HUES64 (cell line): ENCODE results near the gene CLDN15.

Source experiments
- H3K27ac ChIP-seq: 2 replicates; pipeline ENCODE4 v1.7.0; 2013; ENCODE audit warnings: low read depth, low read length, inconsistent platforms
- H3K27me3 ChIP-seq: 2 replicates; pipeline ENCODE4 v1.6.1; 2013; ENCODE audit warnings: mild to moderate bottlenecking, low read length; ENCODE audit not compliant: insufficient read depth
- H3K36me3 ChIP-seq: 2 replicates; pipeline ENCODE4 v1.6.1; 2013; ENCODE audit warnings: mild to moderate bottlenecking, low read length; ENCODE audit not compliant: insufficient read depth
- H3K4me1 ChIP-seq: 2 replicates; pipeline ENCODE4 v1.6.1; 2013; ENCODE audit warnings: mild to moderate bottlenecking, low read length, moderate library complexity; ENCODE audit not compliant: insufficient read depth
- H3K4me3 ChIP-seq: 2 replicates; pipeline ENCODE4 v1.5.1; 2013; ENCODE audit warnings: mild to moderate bottlenecking, low read length, moderate library complexity
- H3K9ac ChIP-seq: 2 replicates; pipeline ENCODE4 v1.6.1; 2013; ENCODE audit warnings: mild to moderate bottlenecking, low read depth, low read length
- H3K9me3 ChIP-seq: 2 replicates; pipeline ENCODE4 v1.6.1; 2013; ENCODE audit warnings: low read depth, low read length; ENCODE audit not compliant: insufficient read depth
- WGBS: fragments of 150-250, 120-280 bp; methylation state at CpG from one replicate; pipeline ENCODE4 v1.1.7; 2013; ENCODE audit warnings: missing lambda C conversion rate; 5-methylcytosine and 5-hydroxymethylcytosine counted together

CLDN15 gene

DNA sequence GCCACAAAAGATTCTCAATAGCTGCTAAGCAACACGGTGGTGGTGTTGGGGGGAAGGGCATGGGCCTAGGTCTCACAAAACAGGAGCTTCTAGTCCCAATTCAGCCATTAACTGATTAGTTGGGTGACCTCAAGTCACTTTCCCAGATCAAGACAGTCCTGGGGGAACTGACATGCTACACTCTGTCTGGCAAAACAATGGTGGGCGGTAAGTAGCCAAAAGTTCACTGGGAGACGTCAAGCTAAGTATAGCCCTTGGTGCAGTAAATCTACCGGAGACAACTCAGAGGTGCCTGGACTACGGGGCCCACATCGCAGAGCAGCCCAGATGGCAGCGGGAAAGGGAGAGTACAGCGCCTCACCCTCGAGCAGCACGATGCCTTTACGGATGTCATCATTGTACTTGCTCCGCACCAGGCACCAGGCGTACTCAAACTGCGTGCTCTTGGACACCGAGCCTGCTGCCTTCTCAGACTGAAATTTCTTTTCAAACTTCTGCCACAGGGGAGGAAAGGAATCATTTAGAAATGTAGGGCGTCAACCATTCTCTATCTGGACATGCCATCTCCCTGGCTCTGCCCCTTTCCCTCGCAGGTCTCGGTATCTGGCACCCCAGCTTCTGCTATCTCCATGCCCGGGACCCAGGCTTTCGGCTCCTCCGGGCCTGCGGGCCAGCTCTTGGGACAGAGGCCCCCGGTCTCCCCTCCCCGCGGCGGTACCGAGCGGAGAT lies 6.2 kb upstream of the CLDN15 start:
- no peaks in the 10 kb centered on the region for H3K9me3 ChIP-seq
- 47% methylated on average over 28 of the region's 28 CpGs for WGBS
- peak overlapping the region; percentile 70 for H3K9ac ChIP-seq
- H3K4me3 ChIP-seq = peak overlapping the region; percentile 84
- peaks cover 15% of the 10 kb centered on the region for H3K36me3 ChIP-seq
- no peaks in the 10 kb centered on the region for H3K27me3 ChIP-seq
- no peak overlapping the region for H3K27ac ChIP-seq
- peaks cover 5% of the 10 kb centered on the region; the same call in 1 of the 2 replicates for H3K4me1 ChIP-seq

DNA sequence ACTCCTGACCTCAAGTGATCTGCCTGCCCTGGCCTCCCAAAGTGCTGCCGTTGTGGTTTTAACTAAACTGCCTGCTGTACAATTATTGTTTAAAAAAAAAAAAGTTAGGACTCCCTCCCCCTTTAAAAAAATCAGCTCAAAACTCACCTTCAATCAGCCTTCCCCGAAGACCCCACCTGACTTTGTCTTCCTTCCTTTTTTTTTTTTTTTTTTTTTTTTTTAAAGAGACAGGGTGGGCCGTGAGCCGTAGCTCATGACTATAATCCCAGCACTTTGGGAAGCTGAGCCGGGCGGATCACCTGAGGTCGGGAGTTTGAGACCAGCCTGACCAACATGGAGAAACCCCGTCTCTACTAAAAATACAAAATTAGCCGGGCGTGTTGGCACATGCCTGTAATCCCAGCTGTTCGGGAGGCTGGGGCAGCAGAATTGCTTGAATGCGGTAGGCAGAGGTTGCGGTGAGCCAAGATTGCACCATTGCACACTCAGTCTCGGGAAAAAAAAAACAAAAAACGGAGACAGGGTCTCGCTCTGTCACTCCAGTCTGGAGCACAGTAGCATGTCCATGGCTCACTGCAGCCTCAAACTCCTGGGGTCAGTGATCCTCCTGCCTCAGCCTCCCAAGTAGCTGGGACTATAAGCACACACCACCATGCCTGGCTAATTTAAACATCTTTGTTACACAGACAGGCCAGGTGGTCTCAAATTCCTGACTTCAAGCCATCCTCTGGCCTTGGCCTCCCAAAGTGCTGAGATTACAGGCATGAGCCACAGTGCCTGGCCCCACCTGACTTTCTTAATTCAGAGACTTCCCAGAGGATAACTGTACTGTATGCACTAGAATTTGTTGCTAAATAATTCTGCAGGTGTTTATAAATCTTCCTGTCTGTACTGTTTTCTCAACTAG lies 4.1 kb upstream of the CLDN15 start:
- 95% methylated on average over 16 of the region's 16 CpGs for WGBS
- Histone ChIP-seq H3K9ac (no peak overlapping the region), H3K27me3 (no peaks in the 10 kb centered on the region), H3K9me3 (no peaks in the 10 kb centered on the region), H3K4me1 (peaks cover 13% of the 10 kb centered on the region; the same call in 1 of the 2 replicates), H3K36me3 (peaks cover 18% of the 10 kb centered on the region), H3K27ac (no peak overlapping the region), H3K4me3 (no peak overlapping the region)

DNA sequence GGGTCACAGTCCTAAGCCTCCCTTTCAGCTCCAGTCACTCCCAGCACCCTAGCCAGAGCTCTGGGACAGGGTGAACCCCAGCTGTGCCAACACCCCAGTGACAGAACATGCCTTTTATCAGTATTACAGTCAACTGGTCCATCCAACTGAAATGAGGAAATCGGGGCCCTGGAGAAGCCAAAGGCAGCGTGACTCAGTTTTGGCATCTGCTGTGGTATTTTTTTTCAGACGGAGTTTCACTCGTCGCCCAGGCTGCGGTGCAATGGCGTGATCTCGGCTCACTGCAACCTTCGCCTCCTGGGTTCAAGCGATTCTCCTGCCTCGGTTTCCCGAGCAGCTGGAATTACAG lies 3.4 kb upstream of the CLDN15 start:
- WGBS = 96% methylated on average over 12 of the region's 12 CpGs
- peaks cover 13% of the 10 kb centered on the region; the same call in 1 of the 2 replicates for H3K4me1 ChIP-seq
- no peaks in the 10 kb centered on the region for H3K9me3 ChIP-seq
- H3K27ac ChIP-seq = no peak overlapping the region
- H3K36me3 ChIP-seq = peaks cover 18% of the 10 kb centered on the region
- no peaks in the 10 kb centered on the region for H3K27me3 ChIP-seq
- no peak overlapping the region for H3K4me3 ChIP-seq
- no peak overlapping the region for H3K9ac ChIP-seq

DNA sequence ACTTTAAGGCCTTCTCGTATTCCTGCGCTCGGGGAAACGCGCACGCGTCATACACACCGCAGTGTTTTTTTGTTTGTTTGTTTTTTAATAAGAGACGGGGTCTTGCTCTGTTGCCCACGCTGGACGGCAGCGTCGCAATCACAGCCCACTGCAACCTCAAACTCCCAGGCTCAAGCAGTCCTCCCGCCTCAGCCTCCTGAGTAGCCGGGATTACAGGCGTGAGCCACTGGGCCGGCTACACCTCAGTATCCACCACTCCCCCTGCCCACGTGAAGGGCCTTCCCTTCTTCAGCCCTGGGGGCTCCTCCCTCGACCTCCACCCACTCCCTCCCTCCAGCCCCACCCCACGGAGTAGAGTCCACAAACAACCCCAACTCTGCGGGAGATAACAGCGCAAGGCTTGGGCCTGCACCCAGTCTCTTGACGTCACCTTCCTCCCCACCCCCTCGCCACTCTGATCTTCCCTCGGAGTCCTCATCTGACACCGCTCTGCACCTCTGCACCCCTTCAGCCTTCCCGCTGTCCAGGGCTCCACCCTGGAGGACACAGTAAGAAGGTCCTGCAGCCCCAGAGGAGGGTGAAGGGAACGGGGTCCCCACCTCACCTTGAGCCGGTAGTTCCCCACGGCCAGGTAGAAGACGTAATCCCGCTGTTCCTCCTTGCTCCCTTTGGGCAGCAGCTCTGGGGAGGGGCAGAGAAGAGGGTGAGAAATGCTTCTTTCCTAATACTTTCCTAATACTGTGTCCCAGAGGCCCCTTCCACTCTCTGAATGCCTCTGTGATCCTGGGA lies 2.8 kb upstream of the CLDN15 start:
- WGBS = 91% methylated on average over 32 of the region's 32 CpGs
- H3K36me3 ChIP-seq = peaks cover 18% of the 10 kb centered on the region; the same call in 1 of the 2 replicates
- no peak overlapping the region for H3K9ac ChIP-seq
- no peaks in the 10 kb centered on the region for H3K27me3 ChIP-seq
- H3K9me3 ChIP-seq = no peaks in the 10 kb centered on the region
- no peak overlapping the region for H3K4me3 ChIP-seq
- H3K27ac ChIP-seq = no peak overlapping the region
- H3K4me1 ChIP-seq = peaks cover 13% of the 10 kb centered on the region; the same call in 1 of the 2 replicates

DNA sequence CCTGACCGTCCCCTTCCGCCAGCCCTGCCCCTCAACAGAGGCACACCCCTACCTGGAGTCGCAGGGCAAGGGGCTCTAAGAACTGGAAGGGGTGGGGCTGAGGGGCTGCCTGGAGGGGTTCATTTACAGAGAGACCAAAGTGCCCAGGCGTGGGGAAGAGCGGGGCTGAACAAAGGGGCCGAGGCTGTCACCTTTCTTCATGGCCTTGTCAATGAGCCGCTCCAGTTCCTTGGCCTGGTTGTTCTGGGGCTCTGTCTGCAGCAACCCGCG lies 2.3 kb upstream of the CLDN15 start:
- Histone ChIP-seq H3K27me3 (no peaks in the 10 kb centered on the region), H3K4me1 (peaks cover 13% of the 10 kb centered on the region; the same call in 1 of the 2 replicates), H3K9me3 (no peaks in the 10 kb centered on the region), H3K27ac (no peak overlapping the region), H3K9ac (no peak overlapping the region), H3K36me3 (peaks cover 18% of the 10 kb centered on the region; the same call in 1 of the 2 replicates), H3K4me3 (no peak overlapping the region)
- 93% methylated on average over 9 of the region's 9 CpGs for WGBS

DNA sequence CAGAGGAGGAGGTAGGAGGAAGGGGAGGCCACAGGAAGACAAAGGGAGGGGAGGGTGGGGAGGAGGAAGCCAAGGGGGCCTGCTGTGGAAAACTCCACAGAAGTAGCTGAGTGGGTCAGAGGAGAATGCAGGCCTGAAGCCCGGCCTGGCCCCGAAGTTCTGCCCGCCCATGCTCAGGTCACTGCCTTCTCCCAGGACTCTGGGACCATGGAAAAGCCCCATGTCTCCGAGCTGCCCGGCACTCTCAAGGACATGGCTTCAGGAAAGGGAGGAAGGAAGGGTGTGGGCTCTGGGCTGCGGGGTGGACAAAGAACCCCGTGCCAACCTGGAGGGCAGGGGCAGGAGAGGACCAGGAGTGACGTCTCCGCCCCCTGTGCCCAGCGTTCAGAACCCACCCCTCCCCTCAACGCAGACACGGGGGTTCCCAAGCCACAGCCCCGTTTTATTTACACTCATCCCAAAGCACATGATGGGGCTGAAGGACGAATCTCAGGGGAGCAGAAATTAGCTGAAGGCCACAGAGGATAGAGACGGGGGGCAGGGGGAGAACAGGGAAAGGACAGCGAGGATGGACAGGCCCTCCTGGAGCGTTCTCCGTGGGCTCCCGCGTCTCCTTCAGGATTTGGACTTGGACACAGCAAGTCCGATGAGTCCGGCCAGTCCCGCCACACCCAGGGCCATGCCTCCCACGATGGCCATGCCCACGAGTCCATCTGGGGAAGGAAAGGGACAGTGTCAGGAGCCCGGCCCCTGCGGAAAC lies 1.8 kb upstream of the CLDN15 start:
- no peak overlapping the region for H3K4me3 ChIP-seq
- no peaks in the 10 kb centered on the region for H3K9me3 ChIP-seq
- peaks cover 13% of the 10 kb centered on the region; the same call in 1 of the 2 replicates for H3K4me1 ChIP-seq
- H3K27ac ChIP-seq = no peak overlapping the region; the same call in 1 of the 2 replicates
- H3K9ac ChIP-seq = no peak overlapping the region
- 90% methylated on average over 27 of the region's 27 CpGs for WGBS
- H3K36me3 ChIP-seq = peaks cover 18% of the 10 kb centered on the region; the same call in 1 of the 2 replicates
- no peaks in the 10 kb centered on the region for H3K27me3 ChIP-seq

- Histone ChIP-seq H3K4me3 (no peak overlapping the region), H3K4me1 (peaks cover 8% of the 10 kb centered on the region; the same call in 1 of the 2 replicates), H3K9ac (no peak overlapping the region), H3K27ac (no peak overlapping the region; the same call in 1 of the 2 replicates), H3K27me3 (no peaks in the 10 kb centered on the region), H3K9me3 (no peaks in the 10 kb centered on the region), H3K36me3 (peaks cover 18% of the 10 kb centered on the region; the same call in 1 of the 2 replicates)
- 87% methylated on average over 26 of the region's 28 CpGs for WGBS
Observed at GRCh38 chr7:101238226-101239182, 902 bp upstream of the CLDN15 start.

DNA sequence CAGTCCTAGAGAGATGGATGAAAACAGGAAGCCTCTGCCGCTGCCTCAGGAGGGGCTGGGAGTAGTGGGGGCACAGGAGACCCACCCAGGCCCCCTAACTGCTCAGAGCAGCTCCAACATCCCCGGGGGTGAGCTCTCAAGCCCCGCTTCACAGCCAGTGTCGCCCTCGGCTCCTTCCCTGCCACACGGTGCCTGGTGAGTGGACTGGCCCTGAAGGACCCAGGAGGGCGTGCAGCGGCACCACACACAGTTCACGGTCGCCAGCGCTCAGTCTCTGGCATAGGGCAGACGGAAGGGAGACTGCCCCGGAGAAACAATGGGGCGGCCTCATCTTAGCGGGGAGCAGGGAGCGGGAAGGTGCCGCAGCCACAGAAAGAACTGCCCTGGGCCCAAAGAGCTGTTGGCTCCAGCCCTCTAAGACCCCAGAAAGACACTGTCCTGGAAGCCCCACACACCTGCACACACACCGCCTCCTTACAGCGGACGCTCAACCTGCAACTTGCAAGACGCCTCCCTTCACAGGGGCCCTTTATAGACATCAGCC lies 1.2 kb downstream of the CLDN15 start:
- Histone ChIP-seq H3K36me3 (peaks cover 18% of the 10 kb centered on the region; the same call in 1 of the 2 replicates), H3K27ac (no peak overlapping the region), H3K27me3 (no peaks in the 10 kb centered on the region), H3K4me3 (no peak overlapping the region), H3K4me1 (peaks cover 15% of the 10 kb centered on the region), H3K9ac (no peak overlapping the region), H3K9me3 (no peaks in the 10 kb centered on the region)
- 96% methylated on average over 21 of the region's 21 CpGs for WGBS

DNA sequence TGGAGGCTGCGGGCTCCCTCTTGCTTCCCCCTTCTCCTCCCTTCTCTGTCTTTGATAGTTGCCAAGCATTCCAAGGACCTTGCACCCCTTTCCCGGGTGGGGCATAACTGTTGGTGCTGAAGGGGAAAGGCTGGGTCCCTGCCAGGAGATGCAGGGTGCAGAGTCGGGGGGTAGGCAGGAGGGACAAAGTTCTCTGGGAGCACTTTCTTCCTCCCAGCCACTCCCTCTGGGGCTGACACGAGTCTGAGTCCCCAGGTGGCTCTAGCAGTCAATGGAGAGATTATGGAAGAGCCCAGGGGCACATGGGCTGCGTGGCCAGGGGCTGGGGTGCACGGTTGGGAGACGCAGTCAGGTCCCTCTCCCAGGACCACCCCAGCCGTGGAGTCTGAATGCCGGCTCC lies 2.1 kb downstream of the CLDN15 start:
- Histone ChIP-seq H3K4me1 (peaks cover 15% of the 10 kb centered on the region), H3K9me3 (no peaks in the 10 kb centered on the region), H3K9ac (no peak overlapping the region), H3K36me3 (peaks cover 13% of the 10 kb centered on the region; the same call in 1 of the 2 replicates), H3K27me3 (no peaks in the 10 kb centered on the region), H3K27ac (no peak overlapping the region), H3K4me3 (no peak overlapping the region)
- WGBS = 95% methylated on average over 8 of the region's 9 CpGs
